Measurements from ENCODE around the gene RBFOX2.
A peak's percentile ranks its signal among the peaks of the same experiment; 100 is the strongest.

The RBFOX2 gene

DNA sequence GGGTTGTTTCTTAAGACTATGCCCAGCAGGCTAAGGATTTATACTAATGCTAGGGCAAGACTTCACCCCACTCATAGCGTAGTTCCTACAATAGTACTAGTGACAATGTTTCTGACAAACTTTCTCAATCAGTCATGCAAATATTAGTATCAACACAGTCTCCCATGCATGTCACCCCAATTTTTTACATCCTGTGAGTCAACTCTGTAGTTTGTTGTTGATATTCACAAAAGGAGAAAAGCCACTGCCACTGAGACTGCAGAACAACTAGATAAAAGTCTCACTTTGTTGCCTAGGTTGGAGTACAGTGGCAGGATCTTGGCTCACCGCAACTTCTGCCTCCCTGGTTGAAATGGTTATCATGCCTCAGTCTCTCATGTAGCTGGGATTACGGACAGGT is 155.2 kb downstream of the RBFOX2 start:
- DNase-seq (ENCODE audit: extremely low read depth, insufficient read length) = peak; percentile 11
- Histone ChIP-seq H3K27me3 (replicated peaks; ENCODE audit: control insufficient read depth, insufficient read depth, low read length) (no peaks in the 10 kb centered on the region; the same call in 1 of the 2 replicates), H3K36me3 (ENCODE audit: control insufficient read depth, insufficient read depth, low read length) (no peaks in the 10 kb centered on the region), H3K4me3 (replicated peaks; ENCODE audit: low read depth, low read length) (no peak overlapping the region)
- TF ChIP-seq, protein P1, sequence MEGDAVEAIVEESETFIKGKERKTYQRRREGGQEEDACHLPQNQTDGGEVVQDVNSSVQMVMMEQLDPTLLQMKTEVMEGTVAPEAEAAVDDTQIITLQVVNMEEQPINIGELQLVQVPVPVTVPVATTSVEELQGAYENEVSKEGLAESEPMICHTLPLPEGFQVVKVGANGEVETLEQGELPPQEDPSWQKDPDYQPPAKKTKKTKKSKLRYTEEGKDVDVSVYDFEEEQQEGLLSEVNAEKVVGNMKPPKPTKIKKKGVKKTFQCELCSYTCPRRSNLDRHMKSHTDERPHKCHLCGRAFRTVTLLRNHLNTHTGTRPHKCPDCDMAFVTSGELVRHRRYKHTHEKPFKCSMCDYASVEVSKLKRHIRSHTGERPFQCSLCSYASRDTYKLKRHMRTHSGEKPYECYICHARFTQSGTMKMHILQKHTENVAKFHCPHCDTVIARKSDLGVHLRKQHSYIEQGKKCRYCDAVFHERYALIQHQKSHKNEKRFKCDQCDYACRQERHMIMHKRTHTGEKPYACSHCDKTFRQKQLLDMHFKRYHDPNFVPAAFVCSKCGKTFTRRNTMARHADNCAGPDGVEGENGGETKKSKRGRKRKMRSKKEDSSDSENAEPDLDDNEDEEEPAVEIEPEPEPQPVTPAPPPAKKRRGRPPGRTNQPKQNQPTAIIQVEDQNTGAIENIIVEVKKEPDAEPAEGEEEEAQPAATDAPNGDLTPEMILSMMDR (IDR thresholded peaks at IDR 0.05; ENCODE audit: insufficient read depth, low read length, poor library complexity, severe bottlenecking) = no peak

DNA sequence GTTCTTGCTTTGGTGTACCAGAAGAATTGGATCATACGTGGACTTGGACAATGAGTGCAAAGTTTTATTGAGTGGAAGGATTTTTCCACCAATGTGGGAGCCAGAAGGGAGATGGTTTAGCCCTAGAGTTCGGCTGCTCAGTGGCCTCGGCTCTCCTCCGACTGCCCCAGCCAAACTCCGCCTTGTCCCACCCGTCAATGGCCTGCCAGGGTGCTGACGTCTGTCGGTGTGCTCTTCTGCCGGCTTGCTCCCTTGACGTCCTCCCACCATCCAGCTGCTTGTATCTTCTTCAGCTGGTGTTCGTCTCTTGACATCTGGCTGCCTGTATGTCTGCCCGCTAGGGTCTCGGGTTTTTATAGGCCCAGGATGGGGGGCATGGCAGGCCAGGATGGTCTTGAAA is 156.2 kb downstream of the RBFOX2 start:
- H3K4me3 ChIP-seq (replicated peaks; ENCODE audit: low read depth, low read length) = no peak overlapping the region
- H3K27me3 ChIP-seq (replicated peaks; ENCODE audit: control insufficient read depth, insufficient read depth, low read length) = no peaks in the 10 kb centered on the region; the same call in 1 of the 2 replicates
- DNase-seq (ENCODE audit: extremely low read depth, insufficient read length) = no peak
- no peaks in the 10 kb centered on the region for H3K36me3 ChIP-seq (ENCODE audit: control insufficient read depth, insufficient read depth, low read length)
- TF ChIP-seq, protein P1 (IDR thresholded peaks at IDR 0.05; ENCODE audit: insufficient read depth, low read length, poor library complexity, severe bottlenecking) = no peak

DNA sequence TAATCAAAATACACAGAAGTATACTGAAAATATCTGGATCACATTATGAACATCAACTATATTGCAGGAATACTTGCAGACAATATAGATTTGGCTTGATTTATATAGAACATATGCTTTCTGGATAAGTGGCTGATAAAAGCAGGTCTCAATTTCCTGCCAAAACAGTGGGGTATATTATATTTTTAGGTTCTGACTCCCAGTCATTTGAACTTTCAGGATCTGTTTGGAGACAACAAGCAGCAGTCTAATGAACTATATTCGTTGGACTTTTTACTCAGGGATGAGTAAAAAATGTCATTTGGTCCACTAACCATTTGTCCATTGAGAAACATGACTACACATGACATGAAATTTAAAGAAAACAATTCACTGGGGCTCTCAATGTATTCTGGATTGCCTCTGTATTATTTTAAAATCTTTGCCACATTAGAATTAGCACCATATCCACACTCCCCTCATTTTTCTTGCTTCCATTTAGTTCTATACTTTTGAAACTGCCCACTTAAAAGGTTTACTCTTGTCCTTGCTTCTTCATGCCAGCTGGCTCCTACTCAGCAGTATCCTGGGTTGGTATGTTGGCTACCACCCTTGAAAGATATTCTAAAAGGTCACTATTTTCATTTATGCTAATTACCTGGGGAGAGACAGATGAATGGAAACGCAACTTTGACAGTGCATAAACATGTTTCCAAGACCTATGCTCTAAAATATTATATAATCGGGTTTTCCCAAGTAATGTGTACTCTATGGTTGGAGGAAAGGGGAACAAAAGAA is 157.9 kb downstream of the RBFOX2 start:
- DNase-seq (ENCODE audit: extremely low read depth, insufficient read length) = no peak
- TF ChIP-seq, protein P1 (IDR thresholded peaks at IDR 0.05; ENCODE audit: insufficient read depth, low read length, poor library complexity, severe bottlenecking) = no peak
- no peaks in the 10 kb centered on the region for H3K36me3 ChIP-seq (ENCODE audit: control insufficient read depth, insufficient read depth, low read length)

DNA sequence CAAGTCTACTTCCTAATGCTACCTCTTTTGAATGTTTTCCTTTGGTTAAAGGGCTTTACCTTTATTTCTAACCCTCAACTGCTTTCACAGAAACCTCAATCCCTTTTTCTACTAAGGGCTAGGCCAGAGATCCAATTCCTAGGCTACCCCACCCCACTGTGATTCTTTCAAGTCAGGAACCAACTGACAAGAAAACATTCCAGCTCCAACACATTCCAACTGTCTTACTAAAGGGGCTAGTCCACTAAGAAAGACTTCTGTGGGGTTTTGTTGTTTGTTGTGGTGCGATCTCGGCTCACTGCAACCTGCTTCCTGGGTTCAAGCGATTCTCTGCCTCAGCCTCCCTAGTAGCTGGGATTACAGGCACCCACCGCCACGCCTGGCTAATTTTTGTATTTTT is 159.7 kb downstream of the RBFOX2 start:
- DNase-seq (ENCODE audit: extremely low read depth, insufficient read length) = no peak
- no peaks in the 10 kb centered on the region for H3K36me3 ChIP-seq (ENCODE audit: control insufficient read depth, insufficient read depth, low read length)
- TF ChIP-seq, protein P1 (IDR thresholded peaks at IDR 0.05; ENCODE audit: insufficient read depth, low read length, poor library complexity, severe bottlenecking) = no peak

More for the DNA sequence above, 157.9 kb downstream of the RBFOX2 start:
- Histone ChIP-seq H3K27me3 (replicated peaks; ENCODE audit: control insufficient read depth, insufficient read depth, low read length) (no peaks in the 10 kb centered on the region; the same call in 1 of the 2 replicates), H3K4me3 (replicated peaks; ENCODE audit: low read depth, low read length) (no peak overlapping the region)

DNA sequence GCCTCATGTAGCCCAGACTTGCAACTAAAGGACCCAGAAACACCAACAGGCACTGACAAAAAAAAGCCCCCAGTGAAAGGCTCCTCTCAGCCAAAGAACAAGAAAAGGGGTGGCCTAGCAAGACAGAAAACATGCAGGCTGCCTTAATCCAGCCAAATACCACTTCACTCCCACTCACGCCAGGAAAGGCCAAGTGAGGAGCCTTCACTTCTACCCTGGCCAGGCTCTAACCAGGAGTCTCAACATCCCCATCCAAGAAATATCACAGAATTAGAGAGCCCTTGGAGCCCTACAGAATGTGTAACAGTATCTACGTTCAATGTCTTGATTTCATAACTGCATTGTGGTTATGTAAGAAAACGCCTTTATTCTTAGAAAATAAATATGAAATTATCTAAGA is 162.0 kb downstream of the RBFOX2 start:
- H3K27me3 ChIP-seq (replicated peaks; ENCODE audit: control insufficient read depth, insufficient read depth, low read length) = no peaks in the 10 kb centered on the region
- no peak overlapping the region for H3K4me3 ChIP-seq (replicated peaks; ENCODE audit: low read depth, low read length)
- DNase-seq (ENCODE audit: extremely low read depth, insufficient read length) = no peak
- TF ChIP-seq, protein P1 (IDR thresholded peaks at IDR 0.05; ENCODE audit: insufficient read depth, low read length, poor library complexity, severe bottlenecking) = no peak
- H3K36me3 ChIP-seq (ENCODE audit: control insufficient read depth, insufficient read depth, low read length) = no peaks in the 10 kb centered on the region

More for the DNA sequence above, 159.7 kb downstream of the RBFOX2 start:
- no peak overlapping the region for H3K4me3 ChIP-seq (replicated peaks; ENCODE audit: low read depth, low read length)
- no peaks in the 10 kb centered on the region; the same call in 1 of the 2 replicates for H3K27me3 ChIP-seq (replicated peaks; ENCODE audit: control insufficient read depth, insufficient read depth, low read length)
